ES-I3 (cell line): Measurements from ENCODE around the gene S1PR2.

Experiments used
- H3K36me3 ChIP-seq: 2 replicates; pipeline ENCODE4 v1.6.1; 2013; ENCODE audit warnings: mild to moderate bottlenecking, low read length, control low read depth, moderate library complexity; ENCODE audit not compliant: insufficient read depth
- H3K4me1 ChIP-seq: 2 replicates; pipeline ENCODE4 v1.6.1; 2013; ENCODE audit warnings: mild to moderate bottlenecking, control low read depth, low read length; ENCODE audit not compliant: insufficient read depth
- H3K9ac ChIP-seq: 2 replicates; pipeline ENCODE4 v1.6.1; 2013; ENCODE audit warnings: low read depth, mild to moderate bottlenecking, low read length, moderate library complexity
- H3K9me3 ChIP-seq: 2 replicates; pipeline ENCODE4 v1.6.1; 2013; ENCODE audit warnings: mild to moderate bottlenecking, low read length, moderate library complexity; ENCODE audit not compliant: control insufficient read depth, insufficient read depth

The S1PR2 gene, protein sequence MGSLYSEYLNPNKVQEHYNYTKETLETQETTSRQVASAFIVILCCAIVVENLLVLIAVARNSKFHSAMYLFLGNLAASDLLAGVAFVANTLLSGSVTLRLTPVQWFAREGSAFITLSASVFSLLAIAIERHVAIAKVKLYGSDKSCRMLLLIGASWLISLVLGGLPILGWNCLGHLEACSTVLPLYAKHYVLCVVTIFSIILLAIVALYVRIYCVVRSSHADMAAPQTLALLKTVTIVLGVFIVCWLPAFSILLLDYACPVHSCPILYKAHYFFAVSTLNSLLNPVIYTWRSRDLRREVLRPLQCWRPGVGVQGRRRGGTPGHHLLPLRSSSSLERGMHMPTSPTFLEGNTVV

DNA sequence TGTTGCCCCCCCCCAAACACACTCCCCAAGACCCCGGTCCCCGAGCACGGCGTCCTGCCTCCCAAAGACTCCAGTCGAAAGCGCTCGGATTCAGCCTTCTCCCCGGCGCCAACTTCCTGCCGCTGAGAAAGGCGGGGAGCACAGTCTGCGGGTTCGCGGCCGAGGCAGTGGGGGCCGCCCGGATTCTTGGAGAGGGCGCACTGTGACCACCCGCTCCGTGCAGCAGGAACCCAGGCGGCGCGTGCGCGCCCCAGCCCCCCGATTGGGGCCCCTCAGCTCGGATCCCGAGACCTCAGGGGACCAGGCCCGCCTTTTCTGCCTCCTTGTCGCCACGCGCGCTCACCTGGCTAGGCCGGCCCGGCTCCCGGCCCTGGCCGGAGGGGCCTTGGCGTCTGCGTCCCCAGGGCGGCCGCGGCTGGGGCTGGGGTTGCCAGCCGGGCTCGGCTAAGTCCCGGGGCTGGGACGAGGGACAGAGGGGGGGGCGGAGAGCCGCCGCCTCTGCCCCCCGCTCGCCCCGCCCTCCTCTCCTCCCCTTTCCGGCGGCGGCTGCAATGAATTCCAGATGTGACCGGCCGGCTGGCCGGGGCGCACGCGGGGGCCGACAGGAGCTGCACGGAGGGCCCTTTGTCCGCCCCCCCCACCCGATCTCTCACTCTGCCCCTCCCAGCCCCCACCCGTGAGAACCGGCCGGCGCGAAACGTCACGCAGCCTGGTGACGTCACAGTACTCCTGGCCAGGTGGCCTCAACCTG is at the start of gene S1PR2:
S1PR2 (minus strand) TSS at position 471 of the 751 bp plus-strand sequence. CDS start 6,426 bp downstream, outside the sequence.
- Histone ChIP-seq H3K36me3 (no peaks in the 10 kb centered on the region), H3K4me1 (peaks cover 18% of the 10 kb centered on the region; the same call in 1 of the 2 replicates), H3K9ac (peak within 1 kb of the TSS; percentile 94), H3K9me3 (no peaks in the 10 kb centered on the region)

- Histone ChIP-seq H3K36me3 (no peaks in the 10 kb centered on the region), H3K4me1 (peaks cover 4% of the 10 kb centered on the region; the same call in 1 of the 2 replicates), H3K9me3 (no peaks in the 10 kb centered on the region), H3K9ac (no peak overlapping the region)
Measured at GRCh38 chr19:10279737-10280442, 48.8 kb upstream of the S1PR2 start.

DNA sequence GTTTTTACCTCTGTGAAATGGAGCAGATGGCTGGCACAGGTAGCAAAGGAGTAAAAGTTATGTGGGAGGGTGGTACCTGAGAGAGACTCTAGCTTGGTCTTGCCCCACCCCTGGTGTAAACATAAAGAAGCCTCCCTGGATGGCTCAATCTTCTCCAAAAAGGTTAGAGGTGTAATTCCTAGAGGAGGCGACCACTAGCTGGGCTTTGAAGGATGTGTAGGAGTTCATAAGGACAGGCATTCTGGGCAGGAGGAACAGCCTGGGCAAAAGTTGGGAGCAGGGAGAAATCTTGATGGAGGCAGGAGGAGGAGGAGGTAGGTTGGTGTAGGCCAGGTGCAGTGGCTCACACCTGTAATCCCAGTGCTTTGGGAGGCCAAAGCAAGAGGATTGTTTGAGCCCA is 47.8 kb upstream of the S1PR2 start:
- Histone ChIP-seq H3K36me3 (no peaks in the 10 kb centered on the region), H3K9ac (no peak overlapping the region), H3K4me1 (peaks cover 4% of the 10 kb centered on the region; the same call in 1 of the 2 replicates)

GRCh38 chr19:10277795-10278589 is 46.9 kb upstream of the S1PR2 start:
- H3K9ac ChIP-seq: no peak overlapping the region

More for the DNA sequence above, 47.8 kb upstream of the S1PR2 start:
- H3K9me3 ChIP-seq: no peaks in the 10 kb centered on the region

GRCh38 chr19:10274589-10274988 is 43.5 kb upstream of the S1PR2 start:
- Histone ChIP-seq H3K4me1 (peaks cover 3% of the 10 kb centered on the region; the same call in 1 of the 2 replicates), H3K36me3 (no peaks in the 10 kb centered on the region), H3K9ac (no peak overlapping the region)

More at GRCh38 chr19:10277795-10278589, 46.9 kb upstream of the S1PR2 start:
- no peaks in the 10 kb centered on the region for H3K36me3 ChIP-seq
- H3K4me1 ChIP-seq: no peaks in the 10 kb centered on the region; the same call in 1 of the 2 replicates
- H3K9me3 ChIP-seq: no peaks in the 10 kb centered on the region

GRCh38 chr19:10271543-10272086 is 40.5 kb upstream of the S1PR2 start:
- H3K9ac ChIP-seq: peak overlapping the region; percentile 56; the same call in 1 of the 2 replicates
- no peaks in the 10 kb centered on the region for H3K36me3 ChIP-seq
- H3K9me3 ChIP-seq: no peaks in the 10 kb centered on the region
- H3K4me1 ChIP-seq: peaks cover 3% of the 10 kb centered on the region; the same call in 1 of the 2 replicates

More at GRCh38 chr19:10274589-10274988, 43.5 kb upstream of the S1PR2 start:
- no peaks in the 10 kb centered on the region for H3K9me3 ChIP-seq

DNA sequence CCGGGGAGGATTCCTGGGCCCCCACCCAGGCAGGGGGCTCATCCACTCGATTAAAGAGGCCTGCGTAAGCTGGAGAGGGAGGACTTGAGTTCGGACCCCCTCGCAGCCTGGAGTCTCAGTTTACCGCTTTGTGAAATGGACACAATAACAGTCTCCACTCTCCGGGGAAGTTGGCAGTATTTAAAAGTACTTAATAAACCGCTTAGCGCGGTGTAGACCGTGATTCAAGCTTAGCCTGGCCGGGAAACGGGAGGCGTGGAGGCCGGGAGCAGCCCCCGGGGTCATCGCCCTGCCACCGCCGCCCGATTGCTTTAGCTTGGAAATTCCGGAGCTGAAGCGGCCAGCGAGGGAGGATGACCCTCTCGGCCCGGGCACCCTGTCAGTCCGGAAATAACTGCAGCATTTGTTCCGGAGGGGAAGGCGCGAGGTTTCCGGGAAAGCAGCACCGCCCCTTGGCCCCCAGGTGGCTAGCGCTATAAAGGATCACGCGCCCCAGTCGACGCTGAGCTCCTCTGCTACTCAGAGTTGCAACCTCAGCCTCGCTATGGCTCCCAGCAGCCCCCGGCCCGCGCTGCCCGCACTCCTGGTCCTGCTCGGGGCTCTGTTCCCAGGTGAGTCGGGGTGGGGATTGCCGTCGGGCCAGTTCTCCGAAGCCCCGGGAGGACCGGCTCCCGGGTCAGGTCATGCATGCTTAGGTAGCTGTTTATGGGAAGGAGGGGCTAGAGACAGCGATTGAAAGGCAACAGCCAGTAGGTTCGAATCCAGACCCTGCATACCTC is 39.7 kb upstream of the S1PR2 start, which contains the start of gene ICAM1:
ICAM1 (plus strand) TSS at position 505 of the 779 bp plus-strand sequence; CDS start at position 545, 40 bp downstream.
- Histone ChIP-seq H3K9ac (peak within 1 kb of the TSS; percentile 56; the same call in 1 of the 2 replicates), H3K36me3 (no peaks in the 10 kb centered on the region), H3K9me3 (no peaks in the 10 kb centered on the region), H3K4me1 (peaks cover 3% of the 10 kb centered on the region; the same call in 1 of the 2 replicates)

DNA sequence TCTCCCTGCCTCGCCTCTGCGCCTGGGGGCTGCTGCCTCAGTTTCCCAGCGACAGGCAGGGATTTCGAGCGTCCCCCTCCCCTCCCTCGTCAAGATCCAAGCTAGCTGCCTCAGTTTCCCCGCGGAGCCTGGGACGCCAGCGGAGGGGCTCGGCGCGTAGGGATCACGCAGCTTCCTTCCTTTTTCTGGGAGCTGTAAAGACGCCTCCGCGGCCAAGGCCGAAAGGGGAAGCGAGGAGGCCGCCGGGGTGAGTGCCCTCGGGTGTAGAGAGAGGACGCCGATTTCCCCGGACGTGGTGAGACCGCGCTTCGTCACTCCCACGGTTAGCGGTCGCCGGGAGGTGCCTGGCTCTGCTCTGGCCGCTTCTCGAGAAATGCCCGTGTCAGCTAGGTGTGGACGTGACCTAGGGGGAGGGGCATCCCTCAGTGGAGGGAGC is 39.1 kb upstream of the S1PR2 start:
- no peaks in the 10 kb centered on the region for H3K9me3 ChIP-seq
- H3K36me3 ChIP-seq: no peaks in the 10 kb centered on the region
- H3K4me1 ChIP-seq: peaks cover 3% of the 10 kb centered on the region; the same call in 1 of the 2 replicates
- H3K9ac ChIP-seq: peak overlapping the region; percentile 56; the same call in 1 of the 2 replicates

DNA sequence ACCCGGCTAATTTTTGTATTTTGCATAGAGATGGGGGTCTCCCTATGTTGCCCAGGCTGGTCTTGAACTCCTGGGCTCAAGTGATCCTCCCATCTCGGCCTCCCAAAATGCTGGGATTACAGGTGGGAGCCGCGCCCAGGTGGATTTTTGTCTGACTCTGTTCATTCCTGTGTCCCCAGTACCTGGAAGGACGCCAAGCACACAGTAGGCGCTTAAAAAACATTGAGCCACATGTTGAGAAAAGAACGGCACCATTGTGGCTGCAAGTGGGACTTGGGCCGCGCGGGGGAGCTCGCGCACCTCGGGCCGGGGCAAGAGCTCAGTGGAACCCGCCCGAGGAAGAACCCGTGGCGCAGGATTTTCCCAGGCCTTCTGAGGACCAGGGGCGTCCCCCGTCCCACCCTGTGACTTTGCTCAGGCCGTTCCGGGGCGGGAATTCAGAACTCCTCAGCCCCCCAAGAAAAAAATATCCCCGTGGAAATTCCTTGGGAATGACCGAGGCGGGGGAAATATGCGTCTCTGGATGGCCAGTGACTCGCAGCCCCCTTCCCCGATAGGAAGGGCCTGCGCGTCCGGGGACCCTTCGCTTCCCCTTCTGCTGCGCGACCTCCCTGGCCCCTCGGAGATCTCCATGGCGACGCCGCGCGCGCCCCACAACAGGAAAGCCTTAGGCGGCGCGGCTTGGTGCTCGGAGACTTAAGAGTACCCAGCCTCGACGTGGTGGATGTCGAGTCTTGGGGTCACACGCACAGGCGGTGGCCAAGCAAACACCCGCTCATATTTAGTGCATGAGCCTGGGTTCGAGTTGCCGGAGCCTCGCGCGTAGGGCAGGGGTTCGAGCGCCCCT is 38.4 kb upstream of the S1PR2 start:
- no peaks in the 10 kb centered on the region for H3K36me3 ChIP-seq
- H3K9ac ChIP-seq: peak overlapping the region; percentile 56; the same call in 1 of the 2 replicates
- H3K9me3 ChIP-seq: no peaks in the 10 kb centered on the region
- peaks cover 3% of the 10 kb centered on the region; the same call in 1 of the 2 replicates for H3K4me1 ChIP-seq

DNA sequence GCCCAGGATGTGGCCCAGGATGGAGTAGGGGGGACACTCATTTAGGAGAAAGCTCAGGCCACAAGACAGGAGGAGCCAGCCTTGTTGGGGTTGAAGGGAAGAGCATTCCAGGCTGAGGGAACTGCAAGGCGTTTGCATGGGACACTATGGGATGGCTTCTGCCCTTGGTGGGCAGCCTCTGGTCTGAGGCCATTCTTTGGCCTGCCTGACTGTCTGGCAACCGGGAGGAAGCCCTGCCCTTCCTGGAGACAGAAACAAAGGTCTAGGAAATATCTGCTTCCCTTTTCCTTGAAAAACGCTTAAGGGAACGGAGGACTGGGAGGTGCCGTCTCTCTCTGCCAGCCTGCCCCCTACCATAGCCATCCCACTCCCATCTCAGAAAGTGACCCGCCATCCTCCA is 36.9 kb upstream of the S1PR2 start:
- no peaks in the 10 kb centered on the region for H3K9me3 ChIP-seq
- no peaks in the 10 kb centered on the region for H3K36me3 ChIP-seq
- peaks cover 3% of the 10 kb centered on the region; the same call in 1 of the 2 replicates for H3K4me1 ChIP-seq
- no peak overlapping the region for H3K9ac ChIP-seq

- no peaks in the 10 kb centered on the region for H3K9me3 ChIP-seq
- no peaks in the 10 kb centered on the region for H3K36me3 ChIP-seq
- no peak overlapping the region for H3K9ac ChIP-seq
Measured at GRCh38 chr19:10266706-10267105, 35.6 kb upstream of the S1PR2 start.

GRCh38 chr19:10262771-10263170 is 31.6 kb upstream of the S1PR2 start:
- peaks cover under 1% of the 10 kb centered on the region; the same call in 1 of the 2 replicates for H3K36me3 ChIP-seq
- no peaks in the 10 kb centered on the region for H3K4me1 ChIP-seq
- no peaks in the 10 kb centered on the region for H3K9me3 ChIP-seq
- H3K9ac ChIP-seq: no peak overlapping the region

More at GRCh38 chr19:10266706-10267105, 35.6 kb upstream of the S1PR2 start:
- peaks cover under 1% of the 10 kb centered on the region; the same call in 1 of the 2 replicates for H3K4me1 ChIP-seq
